Left lobe of liver (tissue), 2 donors: ENCODE measurements around the gene SLC6A16. TPM values are rescaled to one million over a fixed set of nuclear protein-coding genes. Genes with fewer than 3 reads are reported as not detected.
"Not testable (repeated sequence)": the region's sequence is repeated elsewhere in the genome, so short reads cannot be mapped to it uniquely, and the experiment has no call there.

Source experiments
- ATAC-seq: fragments of 200-7000 bp; cut with Tn5 transposase; one replicate; pipeline ENCODE4 v1.9.1; 2020; ENCODE audit warnings: mild to moderate bottlenecking, moderate library complexity
- DNase-seq: peaks from one replicate; pipeline ENCODE4 v3.0.0-alpha.2; 2020; ENCODE audit warnings: low spot score
- total RNA-seq: library from RNA; stranded (reverse); gene quantifications from one replicate; pipeline ENCODE4 v1.2.1, GENCODE V29; 2021
- donor health status: DM: no; HTN: no; CAD: no; lungs with moderate emphysema.
- donor health status: DM: no; HTN: yes; CAD: no.

The SLC6A16 gene
- total RNA-seq, 1 donor from 2014 or later, result 2.4 TPM

DNA sequence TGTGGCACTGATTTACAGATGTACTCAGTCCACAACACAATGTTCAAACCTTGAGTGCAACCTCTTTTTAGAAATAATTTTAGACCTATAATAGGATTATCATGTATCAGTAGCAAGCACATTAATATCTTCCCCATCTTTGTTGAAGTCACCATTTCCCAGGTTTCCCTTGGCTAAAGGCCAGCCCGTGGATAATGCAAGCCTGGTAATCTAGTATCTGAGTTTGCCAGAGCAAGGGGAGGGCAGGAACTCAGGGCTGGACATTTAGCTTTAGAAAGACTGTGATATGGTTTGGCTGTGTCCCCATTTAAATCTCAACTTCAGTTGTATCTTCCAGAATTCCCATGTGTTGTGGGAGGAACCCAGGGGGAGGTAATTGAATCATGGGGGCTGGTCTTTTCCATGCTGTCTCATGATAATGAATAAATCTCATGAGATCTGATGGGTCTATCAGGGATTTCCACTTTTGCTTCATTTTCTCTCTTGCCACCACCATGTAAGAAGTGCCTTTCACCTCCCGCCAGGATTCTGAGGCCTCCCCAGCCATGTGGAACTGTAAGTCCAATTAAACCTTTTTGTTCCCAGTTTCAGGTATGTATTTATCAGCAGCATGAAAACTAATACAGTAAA is 37.7 kb downstream of the SLC6A16 start:
- DNase-seq, result no peak
- no peak for ATAC-seq

DNA sequence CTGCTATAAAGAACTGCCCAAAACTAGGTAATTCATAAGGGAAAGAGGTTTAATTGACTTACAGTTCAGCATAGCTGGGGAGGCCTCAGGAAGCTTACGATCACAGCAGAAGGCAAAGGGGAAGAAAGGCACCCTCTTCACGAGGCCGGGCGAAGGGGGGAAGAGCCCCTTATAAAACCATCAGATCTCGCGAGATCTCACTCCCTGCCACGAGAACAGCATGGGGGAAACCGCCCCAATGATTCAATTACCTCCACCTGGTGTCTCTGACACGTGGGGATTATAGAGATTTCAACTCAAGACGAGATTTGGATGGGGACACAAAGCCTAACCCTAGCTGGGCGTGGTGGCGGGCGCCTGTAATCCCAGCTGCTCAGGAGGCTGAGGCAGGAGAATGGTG is 42.8 kb downstream of the SLC6A16 start:
- no peak for DNase-seq
- ATAC-seq, result no peak

DNA sequence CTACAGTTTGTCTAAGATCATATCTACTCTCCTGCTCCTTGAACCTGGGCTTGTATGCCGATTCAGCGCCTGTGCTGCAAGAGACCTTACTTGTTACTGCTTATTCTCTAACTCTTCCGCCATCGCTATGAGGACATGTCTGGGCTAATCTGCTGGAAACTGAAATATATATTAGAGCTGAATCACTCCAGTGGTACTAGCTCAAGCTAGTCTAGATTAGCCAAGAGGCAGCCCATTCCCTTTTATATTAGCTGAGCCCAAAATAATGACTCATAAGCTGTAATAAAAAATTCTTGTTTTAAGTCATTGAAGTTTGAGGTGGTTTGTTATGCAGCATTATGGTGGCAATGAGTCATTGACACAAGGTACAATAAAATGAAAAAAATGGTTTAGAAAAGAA is 52.8 kb downstream of the SLC6A16 start:
- no peak for ATAC-seq
- no peak for DNase-seq

DNA sequence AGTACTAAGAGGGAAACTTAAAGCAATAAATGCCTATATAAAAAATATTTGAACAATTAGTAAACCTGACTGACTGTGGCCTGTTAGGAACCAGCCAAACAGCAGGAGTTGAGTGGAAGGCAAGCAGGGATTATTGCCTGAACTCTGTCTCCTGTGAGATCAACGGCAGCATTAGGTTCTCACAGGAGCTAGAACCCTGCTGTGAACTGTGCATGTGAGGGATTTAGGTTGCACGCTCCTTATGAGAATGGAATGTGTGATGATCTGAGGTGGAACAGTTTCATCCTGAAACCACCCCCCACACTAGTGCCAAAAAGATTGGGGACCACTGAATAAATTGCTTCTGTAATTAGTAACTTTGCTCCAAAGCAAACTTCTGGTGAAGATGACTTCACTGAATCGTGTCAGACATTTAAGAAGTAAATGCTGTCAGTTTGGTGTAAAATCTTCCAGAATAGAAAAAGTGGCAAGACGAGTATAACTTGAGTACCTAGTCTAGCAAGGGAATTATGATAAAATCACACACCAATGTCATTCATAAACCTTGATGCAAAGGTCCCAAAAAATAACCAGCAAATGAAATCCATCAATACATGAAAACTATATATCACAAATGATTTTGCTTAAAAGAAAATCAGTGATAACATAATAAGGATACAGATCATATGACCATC is 53.8 kb downstream of the SLC6A16 start:
- no peak for ATAC-seq

DNA sequence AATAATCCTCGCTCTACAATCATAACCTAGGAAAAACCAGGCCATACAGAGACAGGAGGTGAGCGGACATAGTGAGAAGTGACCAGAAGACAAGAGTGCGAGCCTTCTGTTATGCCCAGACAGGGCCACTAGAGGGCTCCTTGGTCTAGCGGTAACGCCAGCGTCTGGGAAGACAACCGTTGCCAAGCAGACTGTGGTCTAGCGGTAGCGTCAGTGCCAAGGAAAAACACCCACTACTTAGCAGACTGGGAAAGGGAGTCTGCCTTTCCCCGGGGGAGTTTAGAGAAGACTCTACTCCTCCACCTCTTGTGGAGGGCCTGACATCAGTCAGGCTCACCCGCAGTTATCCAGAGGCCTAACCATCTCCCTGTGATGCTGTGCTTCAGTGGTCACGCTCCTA is 58.6 kb downstream of the SLC6A16 start:
- DNase-seq, result peak; percentile 61
- ATAC-seq, result not testable (repeated sequence)

More for the DNA sequence above, 53.8 kb downstream of the SLC6A16 start:
- no peak for DNase-seq

DNA sequence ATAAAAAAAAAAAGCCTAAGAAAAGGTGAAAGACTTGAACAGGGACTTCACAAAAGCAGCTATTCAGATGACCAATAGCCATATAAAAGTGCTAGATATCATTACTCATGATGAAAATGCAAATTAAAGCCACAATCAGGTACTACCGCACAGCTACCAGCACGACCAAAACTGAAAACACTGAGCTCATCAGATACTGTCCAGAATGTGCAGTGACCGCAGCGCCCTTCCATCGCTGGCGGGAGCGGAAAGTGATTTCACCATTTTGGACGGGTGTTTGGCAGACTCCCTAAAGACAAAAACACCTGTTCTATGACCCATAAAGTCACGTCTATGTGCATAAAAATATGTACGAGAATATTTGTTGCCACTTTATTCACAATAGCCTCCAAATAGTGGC is 60.7 kb downstream of the SLC6A16 start:
- ATAC-seq (no peak), DNase-seq (no peak)

DNA sequence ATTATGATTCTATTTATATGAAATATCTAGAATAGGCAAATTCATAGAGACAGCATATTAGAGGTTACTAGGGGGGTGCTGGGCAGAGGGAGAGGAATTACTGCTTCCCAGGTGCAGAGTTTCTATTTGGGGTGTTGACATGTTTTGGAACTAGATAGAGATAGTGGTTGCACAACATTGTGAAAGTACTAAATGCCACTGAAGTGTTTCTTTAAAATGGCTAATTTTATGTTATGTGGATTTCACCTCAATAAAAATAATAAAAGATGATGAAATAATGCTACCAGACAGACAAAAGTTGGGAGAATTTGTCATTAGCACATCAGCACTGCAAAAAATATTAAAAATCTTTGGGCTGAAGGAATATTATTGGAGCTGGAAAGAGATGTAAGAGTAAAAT is 63.4 kb downstream of the SLC6A16 start:
- no peak for ATAC-seq

DNA sequence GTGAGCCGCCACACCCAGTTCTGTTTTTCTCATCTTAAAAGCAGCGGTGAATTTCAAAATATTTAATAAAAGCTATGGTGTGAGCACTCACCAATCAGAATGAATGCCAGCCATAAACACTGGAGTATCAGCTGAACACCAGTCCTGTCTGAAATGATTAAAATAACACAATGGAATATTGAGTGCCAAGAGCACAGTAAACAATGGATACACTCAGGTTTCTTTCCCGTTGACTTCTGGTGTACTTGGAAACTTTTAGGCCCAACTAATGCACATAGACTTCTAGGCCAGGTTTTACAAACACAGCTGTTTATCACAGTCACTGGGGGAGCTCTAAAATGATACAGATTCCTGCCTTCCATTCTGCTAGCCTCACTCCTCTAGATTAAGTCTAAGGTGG is 68.3 kb downstream of the SLC6A16 start:
- ATAC-seq (no peak), DNase-seq (no peak)

More for the DNA sequence above, 63.4 kb downstream of the SLC6A16 start:
- DNase-seq, result no peak

DNA sequence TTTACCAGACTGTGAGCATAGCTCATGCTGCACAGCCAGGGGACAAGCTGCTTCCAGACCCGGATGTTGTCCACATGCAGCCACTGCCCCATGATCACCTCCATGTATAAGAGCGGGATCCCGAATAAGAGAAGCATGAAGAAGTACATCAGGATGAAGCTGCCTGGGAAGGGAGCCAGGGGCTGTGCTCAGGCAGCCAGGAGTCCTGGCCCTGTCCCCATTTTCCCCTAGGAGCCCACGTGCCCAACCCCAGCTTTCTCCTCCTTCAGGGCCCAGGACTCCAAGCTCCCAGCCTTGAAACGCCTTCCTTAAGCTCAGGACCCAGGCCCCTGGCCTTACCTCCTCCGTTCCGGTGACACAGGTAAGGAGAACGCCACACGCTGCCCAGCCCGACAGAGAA is 69.3 kb downstream of the SLC6A16 start:
- DNase-seq (no peak), ATAC-seq (no peak)

DNA sequence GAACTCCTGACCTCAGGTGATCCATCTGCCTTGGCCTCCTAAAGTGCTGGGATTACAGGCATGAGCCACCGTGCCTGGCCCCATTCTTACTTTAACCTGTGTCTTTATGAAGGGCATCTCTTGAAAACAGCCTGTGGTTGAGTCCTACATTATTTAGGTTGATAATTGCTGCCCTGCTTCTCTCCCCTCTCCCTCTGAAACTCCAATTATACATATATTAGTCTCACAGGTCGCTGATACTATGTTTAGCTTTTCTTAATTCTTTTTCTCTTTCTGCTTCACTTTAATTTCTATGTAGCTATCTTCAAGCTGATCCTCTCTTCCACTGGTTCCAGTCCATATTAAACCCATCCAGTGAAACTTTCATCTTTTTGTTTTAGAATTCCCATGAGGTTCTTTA is 75.1 kb downstream of the SLC6A16 start:
- DNase-seq (no peak), ATAC-seq (no peak)

DNA sequence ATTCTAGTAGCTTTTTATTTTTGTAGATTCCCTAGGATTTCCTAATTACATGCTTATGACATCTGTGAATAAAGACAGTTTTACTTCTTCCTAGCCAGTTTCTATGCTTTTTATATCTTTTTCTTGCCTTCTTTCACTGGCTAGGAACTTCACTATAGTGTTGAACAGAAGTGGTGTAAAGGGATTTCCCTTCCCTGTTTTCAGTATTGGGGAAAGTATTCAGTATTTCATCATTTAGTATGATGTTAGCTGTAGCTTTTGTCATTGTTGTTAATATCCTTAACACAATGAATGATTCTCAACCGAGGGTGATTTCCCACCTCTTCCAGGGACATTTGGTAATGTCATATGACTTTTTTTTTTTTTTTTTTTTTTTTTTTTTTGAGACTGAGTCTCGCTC is 77.3 kb downstream of the SLC6A16 start:
- no peak for ATAC-seq
- no peak for DNase-seq

DNA sequence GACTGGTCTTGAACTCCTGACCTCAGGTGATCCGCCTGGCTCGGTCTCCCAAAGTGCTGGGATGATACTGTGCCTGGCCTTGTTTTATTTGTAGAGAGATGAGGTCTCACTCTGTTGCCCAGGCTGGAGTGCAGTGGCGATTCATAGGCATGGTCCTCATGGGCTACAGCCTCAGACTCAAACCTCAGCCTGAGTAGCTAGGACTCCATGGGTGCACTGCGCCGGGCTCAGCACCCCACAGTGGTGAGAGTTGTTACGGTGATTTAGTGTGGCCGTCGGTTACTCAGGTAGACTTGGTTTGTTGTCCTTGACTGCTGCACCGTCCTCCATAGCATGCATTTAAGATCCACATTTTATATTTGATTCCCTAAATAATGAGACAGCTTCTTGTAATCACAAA is 80.7 kb downstream of the SLC6A16 start:
- DNase-seq (no peak), ATAC-seq (no peak)

DNA sequence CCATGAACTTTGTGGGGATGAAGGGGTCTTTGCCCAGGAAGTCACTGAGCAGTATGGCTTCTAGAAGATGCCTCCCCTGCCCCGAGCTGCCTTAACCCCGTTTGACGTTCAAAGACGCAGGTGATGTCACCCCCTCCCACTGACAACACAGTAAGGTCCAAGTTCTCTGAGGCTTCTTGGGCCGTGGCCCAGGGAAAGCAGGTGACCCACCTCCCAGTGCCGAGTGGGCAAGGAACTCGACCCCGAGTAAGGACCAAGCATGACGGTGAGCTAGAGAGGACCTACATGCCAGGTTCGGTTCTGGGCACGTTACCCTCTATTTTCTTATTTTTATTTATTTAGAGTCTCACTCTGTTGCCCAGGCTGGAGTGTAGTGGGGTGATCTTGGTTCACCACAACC is 81.3 kb downstream of the SLC6A16 start:
- DNase-seq (no peak), ATAC-seq (no peak)

DNA sequence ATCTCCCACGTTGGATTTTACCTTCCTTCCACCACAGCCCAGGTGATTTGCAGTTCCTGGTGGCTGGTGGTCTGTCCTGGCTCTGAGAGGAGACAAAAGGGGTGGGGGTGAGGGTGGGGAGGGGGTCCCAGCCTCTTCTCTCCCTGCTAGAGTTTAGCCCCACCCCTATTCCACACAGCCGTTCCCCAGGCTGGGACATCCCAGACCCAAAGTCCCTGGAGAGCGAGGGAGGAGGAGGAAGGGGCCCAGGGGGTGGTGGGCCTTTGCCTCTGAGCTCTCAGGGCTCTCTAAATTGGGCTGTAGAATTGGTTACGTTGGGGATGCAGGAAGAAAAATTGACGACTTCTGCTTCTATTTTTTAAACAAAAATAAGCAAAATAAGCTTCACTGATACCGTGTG is 81.9 kb downstream of the SLC6A16 start:
- no peak for DNase-seq
- ATAC-seq, result no peak

DNA sequence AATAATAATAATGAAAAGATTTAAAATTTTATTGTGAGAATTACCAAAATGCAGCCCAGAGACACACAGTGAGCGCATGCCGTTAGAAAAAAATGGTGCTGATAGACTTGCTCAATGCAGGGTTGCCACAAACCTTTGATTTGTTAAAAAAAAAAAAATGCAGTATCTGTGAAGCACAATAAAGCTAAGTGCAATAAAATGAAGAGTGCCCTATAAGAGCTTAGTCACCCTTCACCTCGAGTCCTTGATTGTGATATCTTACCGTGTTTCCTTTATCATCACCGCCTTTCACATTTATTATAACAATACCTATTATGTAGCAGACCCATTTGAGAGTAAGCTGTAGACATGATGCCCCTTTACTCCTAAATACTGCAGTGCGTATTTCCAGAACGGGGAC is 83.2 kb downstream of the SLC6A16 start:
- no peak for ATAC-seq
- DNase-seq, result no peak

Other genes starting within 250 kb of the SLC6A16 start
- 170 TPM for gene SNRNP70, start 239.7 kb downstream of the SLC6A16 start, total RNA-seq
- 5.5 TPM for gene LIN7B, start 210.8 kb downstream of the SLC6A16 start, total RNA-seq
- gene C19orf73, start 206.0 kb downstream of the SLC6A16 start, total RNA-seq, result 2.2 TPM
- gene PPFIA3, start 205.6 kb downstream of the SLC6A16 start, total RNA-seq, result 2.3 TPM
- not detected for gene HRC, start 169.8 kb downstream of the SLC6A16 start, total RNA-seq
- 15.0 TPM for gene TRPM4, start 167.4 kb downstream of the SLC6A16 start, total RNA-seq
- 2.2 TPM for gene CD37, start 10.2 kb upstream of the SLC6A16 start, total RNA-seq
- gene TEAD2, start 37.2 kb upstream of the SLC6A16 start, total RNA-seq, result 5.1 TPM
- not detected for gene DKKL1, start 38.7 kb upstream of the SLC6A16 start, total RNA-seq
- not detected for gene KASH5, start 63.1 kb upstream of the SLC6A16 start, total RNA-seq
- not detected for gene PTH2, start 98.2 kb upstream of the SLC6A16 start, total RNA-seq
- gene GFY, start 100.2 kb upstream of the SLC6A16 start, total RNA-seq, result not detected
- gene SLC17A7, start 116.3 kb upstream of the SLC6A16 start, total RNA-seq, result 0.15 TPM
- 48.8 TPM for gene PIH1D1, start 126.6 kb upstream of the SLC6A16 start, total RNA-seq
- 29.7 TPM for gene ALDH16A1, start 128.0 kb upstream of the SLC6A16 start, total RNA-seq
- gene FLT3LG, start 149.0 kb upstream of the SLC6A16 start, total RNA-seq, result 2.1 TPM
- 972 TPM for gene RPL13A, start 162.4 kb upstream of the SLC6A16 start, total RNA-seq
- gene RPS11, start 171.2 kb upstream of the SLC6A16 start, total RNA-seq, result 507 TPM
- gene FCGRT, start 187.5 kb upstream of the SLC6A16 start, total RNA-seq, result 262 TPM
- 22.8 TPM for gene RCN3, start 202.8 kb upstream of the SLC6A16 start, total RNA-seq